Measurements from ENCODE around the gene PIGA. TPM values are rescaled to one million over a fixed set of nuclear protein-coding genes. Genes with fewer than 3 reads are reported as not detected.
"Not testable (repeated sequence)": the region's sequence is repeated elsewhere in the genome, so short reads cannot be mapped to it uniquely, and the experiment has no call there.

Gene PIGA
- total RNA-seq, 2 donors from 2014 or later, result 7.9 to 10.7 TPM

DNA sequence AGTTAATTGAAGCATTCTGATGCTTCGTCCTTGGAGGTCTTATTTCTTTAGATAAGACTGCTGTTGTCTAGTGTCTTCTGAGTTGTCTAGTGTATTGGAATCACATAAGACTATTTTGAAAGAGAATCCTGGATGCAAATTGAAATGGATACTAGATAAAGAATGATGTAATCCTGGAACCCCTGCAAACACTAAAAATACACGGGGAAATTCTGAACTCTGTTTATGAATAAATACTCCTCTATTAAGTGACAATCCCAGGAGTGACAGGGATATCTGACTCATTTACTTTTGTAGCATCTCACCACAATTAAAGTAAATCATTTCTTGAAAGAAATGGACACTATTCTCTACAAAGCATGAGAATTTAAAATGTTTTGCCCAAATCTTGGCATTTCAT, 20.9 kb downstream of the PIGA start:
- Histone ChIP-seq H3K27ac (no peak overlapping the region), H3K27me3 (replicated peaks; ENCODE audit: insufficient read depth) (no peaks in the 10 kb centered on the region), H3K4me3 (no peak overlapping the region), H3K9me3 (no peaks in the 10 kb centered on the region), H3K36me3 (no peaks in the 10 kb centered on the region), H3K4me1 (ENCODE audit: control insufficient read depth in 1 of 2, low read depth in 2 of 2) (no peaks in the 10 kb centered on the region)
- DNase-seq (ENCODE audit: low spot score), result no peak
- no peak for ATAC-seq (ENCODE audit: insufficient number of reproducible peaks, low FRiP score, low read depth)
- TF ChIP-seq, protein P1, sequence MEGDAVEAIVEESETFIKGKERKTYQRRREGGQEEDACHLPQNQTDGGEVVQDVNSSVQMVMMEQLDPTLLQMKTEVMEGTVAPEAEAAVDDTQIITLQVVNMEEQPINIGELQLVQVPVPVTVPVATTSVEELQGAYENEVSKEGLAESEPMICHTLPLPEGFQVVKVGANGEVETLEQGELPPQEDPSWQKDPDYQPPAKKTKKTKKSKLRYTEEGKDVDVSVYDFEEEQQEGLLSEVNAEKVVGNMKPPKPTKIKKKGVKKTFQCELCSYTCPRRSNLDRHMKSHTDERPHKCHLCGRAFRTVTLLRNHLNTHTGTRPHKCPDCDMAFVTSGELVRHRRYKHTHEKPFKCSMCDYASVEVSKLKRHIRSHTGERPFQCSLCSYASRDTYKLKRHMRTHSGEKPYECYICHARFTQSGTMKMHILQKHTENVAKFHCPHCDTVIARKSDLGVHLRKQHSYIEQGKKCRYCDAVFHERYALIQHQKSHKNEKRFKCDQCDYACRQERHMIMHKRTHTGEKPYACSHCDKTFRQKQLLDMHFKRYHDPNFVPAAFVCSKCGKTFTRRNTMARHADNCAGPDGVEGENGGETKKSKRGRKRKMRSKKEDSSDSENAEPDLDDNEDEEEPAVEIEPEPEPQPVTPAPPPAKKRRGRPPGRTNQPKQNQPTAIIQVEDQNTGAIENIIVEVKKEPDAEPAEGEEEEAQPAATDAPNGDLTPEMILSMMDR (IDR thresholded peaks at IDR 0.05), result no peak

DNA sequence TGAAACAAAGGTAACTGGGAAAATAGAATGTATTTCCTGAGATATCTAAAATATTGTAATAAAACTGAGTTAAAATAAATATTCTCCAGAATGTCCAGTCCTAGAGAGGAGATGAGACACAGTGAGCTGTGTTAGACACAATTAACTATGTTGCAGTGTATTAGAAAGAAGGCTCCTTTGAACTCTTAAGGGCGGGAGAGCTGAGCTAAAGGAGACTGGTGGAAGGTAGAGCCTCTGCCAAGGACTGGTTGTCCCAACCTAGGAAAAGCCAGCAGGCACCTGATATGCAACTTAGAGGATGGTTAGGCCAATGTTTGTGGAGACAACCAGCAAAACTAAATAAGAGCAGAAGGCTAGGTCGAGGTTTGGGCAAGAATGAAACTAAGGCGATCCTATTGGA, 24.2 kb downstream of the PIGA start:
- Histone ChIP-seq H3K36me3 (no peaks in the 10 kb centered on the region), H3K9me3 (no peaks in the 10 kb centered on the region), H3K4me1 (ENCODE audit: control insufficient read depth in 1 of 2, low read depth in 2 of 2) (no peaks in the 10 kb centered on the region), H3K27ac (no peak overlapping the region), H3K27me3 (replicated peaks; ENCODE audit: insufficient read depth) (no peaks in the 10 kb centered on the region), H3K4me3 (no peak overlapping the region)
- TF ChIP-seq, protein P1 (IDR thresholded peaks at IDR 0.05), result no peak
- DNase-seq (ENCODE audit: low spot score) (no peak), ATAC-seq (ENCODE audit: insufficient number of reproducible peaks, low FRiP score, low read depth) (no peak)

DNA sequence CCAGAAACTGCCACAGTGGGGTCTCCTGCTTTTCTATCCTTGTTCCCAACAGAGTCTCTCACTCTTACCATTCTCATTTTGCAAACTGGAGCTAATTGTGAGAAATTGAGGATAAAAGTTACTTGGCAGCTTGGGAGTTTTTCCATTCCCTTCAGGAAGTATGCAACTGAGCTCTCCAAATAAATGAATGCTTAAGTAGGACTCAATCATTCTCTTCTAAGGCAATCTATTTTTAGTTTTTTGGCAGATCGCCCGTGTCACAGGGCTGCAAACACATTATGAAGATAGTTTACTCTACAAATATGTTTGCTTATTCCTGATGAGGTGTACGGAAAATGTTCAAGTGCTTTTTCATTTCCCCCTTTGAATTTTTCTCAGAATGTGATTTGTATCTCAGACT, 25.2 kb downstream of the PIGA start:
- no peaks in the 10 kb centered on the region for H3K4me1 ChIP-seq (ENCODE audit: control insufficient read depth in 1 of 2, low read depth in 2 of 2)
- TF ChIP-seq, protein P1 (IDR thresholded peaks at IDR 0.05), result no peak
- H3K36me3 ChIP-seq, result no peaks in the 10 kb centered on the region
- ATAC-seq (ENCODE audit: insufficient number of reproducible peaks, low FRiP score, low read depth) (no peak), DNase-seq (ENCODE audit: low spot score) (peak; percentile 8)
- H3K9me3 ChIP-seq, result no peaks in the 10 kb centered on the region
- H3K4me3 ChIP-seq, result no peak overlapping the region
- peak overlapping the region in 1 of 2 donors; percentile 44 for H3K27ac ChIP-seq
- no peaks in the 10 kb centered on the region for H3K27me3 ChIP-seq (replicated peaks; ENCODE audit: insufficient read depth)

DNA sequence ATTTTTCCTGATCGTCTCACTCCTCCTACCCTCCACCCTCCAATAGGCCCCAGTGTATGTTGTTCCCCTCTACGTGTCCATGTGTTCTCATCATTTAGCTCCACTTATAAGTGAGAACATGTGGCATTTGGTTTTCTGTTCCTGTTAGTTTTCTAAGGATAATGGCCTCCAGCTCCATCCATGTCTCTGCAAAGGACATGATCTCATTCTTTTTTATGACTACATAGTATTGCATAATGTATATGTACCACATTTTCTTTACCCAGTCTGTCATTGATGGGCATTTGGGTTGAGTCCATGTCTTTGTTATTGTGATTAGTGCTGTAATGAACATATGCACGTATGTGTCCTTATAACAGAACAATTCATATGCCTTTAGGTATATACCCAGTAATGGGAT, 29.4 kb downstream of the PIGA start:
- not testable (repeated sequence) for DNase-seq (ENCODE audit: low spot score); H3K36me3 ChIP-seq; H3K4me3 ChIP-seq; H3K27ac ChIP-seq; H3K9me3 ChIP-seq; H3K4me1 ChIP-seq (ENCODE audit: control insufficient read depth in 1 of 2, low read depth in 2 of 2); ATAC-seq (ENCODE audit: insufficient number of reproducible peaks, low FRiP score, low read depth); H3K27me3 ChIP-seq (replicated peaks; ENCODE audit: insufficient read depth)

DNA sequence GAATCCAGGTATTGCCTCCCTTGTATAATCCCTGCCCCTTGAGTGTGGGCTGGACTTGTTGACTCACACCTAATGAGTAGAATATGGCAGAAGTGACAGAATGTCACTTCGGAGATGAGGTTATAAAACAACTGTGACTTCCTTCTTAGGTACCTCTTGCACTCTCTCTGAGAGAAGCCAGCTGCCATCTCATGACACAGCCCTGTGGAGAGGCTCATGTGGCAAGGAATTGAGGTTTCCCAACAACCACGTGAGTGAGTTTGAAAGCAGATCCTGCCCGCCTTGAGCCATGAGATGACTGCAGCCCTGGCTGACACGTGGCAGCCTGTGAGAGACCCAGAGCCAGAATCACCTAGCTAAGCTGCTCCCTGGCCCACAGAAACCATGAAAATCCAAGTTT, 33.4 kb downstream of the PIGA start:
- Histone ChIP-seq H3K4me1 (ENCODE audit: control insufficient read depth in 1 of 2, low read depth in 2 of 2) (no peaks in the 10 kb centered on the region), H3K9me3 (no peaks in the 10 kb centered on the region), H3K27ac (no peak overlapping the region), H3K4me3 (no peak overlapping the region), H3K27me3 (replicated peaks; ENCODE audit: insufficient read depth) (no peaks in the 10 kb centered on the region), H3K36me3 (no peaks in the 10 kb centered on the region)
- TF ChIP-seq, protein P1 (IDR thresholded peaks at IDR 0.05), result no peak
- no peak for ATAC-seq (ENCODE audit: insufficient number of reproducible peaks, low FRiP score, low read depth)
- DNase-seq (ENCODE audit: low spot score), result peak; percentile 3
